PC-9 (cell line): ENCODE data around the gene TMEM270. TPM values are rescaled to one million over a fixed set of nuclear protein-coding genes. Genes with fewer than 3 reads are reported as not detected.

ENCODE experiments used
- BruUV-seq: library from RNA; stranded (reverse); fragments of 400-500 nt; replicated peaks from 2 replicates; lab custom pipeline; 2021; lab: Mats Ljungman, UMichigan
- CTCF ChIA-PET: fragments of 300-600 bp; sonication (Branson Sonifier 250); formaldehyde crosslinking; loops from one replicate; lab custom pipeline; 2022; ENCODE audit warnings: antibody characterized with exemption; lab: Charles Lee
- POLR2A ChIA-PET: fragments of 300-600 bp; sonication (Branson Sonifier 250); formaldehyde crosslinking; loops from one replicate; lab custom pipeline; 2022; ENCODE audit warnings: antibody characterized with exemption; ENCODE audit not compliant: unreplicated experiment; lab: Charles Lee
- DNase-seq, 2 experiments: peaks; one replicate each; pipeline versions ENCODE4 v3.0.0 to v3.0.0-alpha.2; 2015 to 2022; ENCODE audit warnings: mixed read lengths in 1 of 2
- H2AFZ ChIP-seq: fragments of 200-600 bp; sonication (generic); 2 replicates; pipeline ENCODE4 v1.8.1; 2017; ENCODE audit warnings: antibody characterized with exemption
- H3F3A ChIP-seq: fragments of 200-600 bp; sonication (generic); 2 replicates; pipeline ENCODE4 v1.8.1; 2017; ENCODE audit warnings: antibody characterized with exemption, mild to moderate bottlenecking, low read depth; ENCODE audit not compliant: insufficient read depth
- H3K27ac ChIP-seq: fragments of 200-600 bp; sonication (generic); 2 replicates; pipeline ENCODE4 v1.6.1; 2016; ENCODE audit warnings: mixed run types
- H3K27me3 ChIP-seq: fragments of 200-600 bp; sonication (generic); 2 replicates; pipeline ENCODE4 v1.6.1; 2016; ENCODE audit warnings: low read depth, mixed run types; ENCODE audit not compliant: insufficient read depth
- H3K36me3 ChIP-seq: fragments of 200-600 bp; sonication (generic); 2 replicates; pipeline ENCODE4 v1.6.1; 2016; ENCODE audit warnings: low read depth, mixed run types
- H3K4me1 ChIP-seq: fragments of 200-600 bp; sonication (generic); replicated peaks from 2 replicates; pipeline ENCODE4 v1.6.1; 2016; ENCODE audit warnings: mixed run types; ENCODE audit not compliant: insufficient read depth
- H3K4me2 ChIP-seq: fragments of 200-600 bp; sonication (generic); 2 replicates; pipeline ENCODE4 v1.6.1; 2017; ENCODE audit warnings: mixed run types
- H3K4me3 ChIP-seq: fragments of 200-600 bp; sonication (generic); 2 replicates; pipeline ENCODE4 v1.6.1; 2016; ENCODE audit warnings: mixed run types
- H3K79me2 ChIP-seq: fragments of 200-600 bp; sonication (generic); 2 replicates; pipeline ENCODE4 v1.6.1; 2017; ENCODE audit warnings: low read depth, mixed run types
- H3K9me2 ChIP-seq: fragments of 200-600 bp; sonication (generic); 2 replicates; pipeline ENCODE4 v1.8.1; 2017; ENCODE audit warnings: mild to moderate bottlenecking; ENCODE audit not compliant: insufficient read depth
- H3K9me3 ChIP-seq: fragments of 200-600 bp; sonication (generic); 2 replicates; pipeline ENCODE4 v1.8.1; 2016; ENCODE audit warnings: low read depth; ENCODE audit not compliant: insufficient read depth
- H4K20me1 ChIP-seq: fragments of 200-600 bp; sonication (generic); 2 replicates; pipeline ENCODE4 v1.8.1; 2017; ENCODE audit not compliant: insufficient read depth
- CTCF ChIP-seq: fragments of 200-600 bp; sonication (generic); conservative IDR thresholded peaks from 2 replicates; pipeline ENCODE4 v1.6.1; 2017; ENCODE audit warnings: mixed run types, antibody characterized with exemption, mild to moderate bottlenecking, moderate library complexity
- EZH2 ChIP-seq: fragments of 200-600 bp; sonication (generic); IDR thresholded peaks from 2 replicates; pipeline ENCODE4 v1.8.0; 2017; ENCODE audit warnings: antibody characterized with exemption, low read depth
- intact Hi-C: fragments of 100-400 bp; cut with micrococcal nuclease; formaldehyde crosslinking; loops from one replicate; pipeline ENCODE4 v1.10.0; 2022; ENCODE audit not compliant: unreplicated experiment
- total RNA-seq: library from RNA; stranded (reverse); gene quantifications from 2 replicates; pipeline ENCODE4 v1.2.3, GENCODE V29; 2021

TMEM270 gene
- total RNA-seq, 1 experiment from 2014 or later = 0.72 TPM

DNA sequence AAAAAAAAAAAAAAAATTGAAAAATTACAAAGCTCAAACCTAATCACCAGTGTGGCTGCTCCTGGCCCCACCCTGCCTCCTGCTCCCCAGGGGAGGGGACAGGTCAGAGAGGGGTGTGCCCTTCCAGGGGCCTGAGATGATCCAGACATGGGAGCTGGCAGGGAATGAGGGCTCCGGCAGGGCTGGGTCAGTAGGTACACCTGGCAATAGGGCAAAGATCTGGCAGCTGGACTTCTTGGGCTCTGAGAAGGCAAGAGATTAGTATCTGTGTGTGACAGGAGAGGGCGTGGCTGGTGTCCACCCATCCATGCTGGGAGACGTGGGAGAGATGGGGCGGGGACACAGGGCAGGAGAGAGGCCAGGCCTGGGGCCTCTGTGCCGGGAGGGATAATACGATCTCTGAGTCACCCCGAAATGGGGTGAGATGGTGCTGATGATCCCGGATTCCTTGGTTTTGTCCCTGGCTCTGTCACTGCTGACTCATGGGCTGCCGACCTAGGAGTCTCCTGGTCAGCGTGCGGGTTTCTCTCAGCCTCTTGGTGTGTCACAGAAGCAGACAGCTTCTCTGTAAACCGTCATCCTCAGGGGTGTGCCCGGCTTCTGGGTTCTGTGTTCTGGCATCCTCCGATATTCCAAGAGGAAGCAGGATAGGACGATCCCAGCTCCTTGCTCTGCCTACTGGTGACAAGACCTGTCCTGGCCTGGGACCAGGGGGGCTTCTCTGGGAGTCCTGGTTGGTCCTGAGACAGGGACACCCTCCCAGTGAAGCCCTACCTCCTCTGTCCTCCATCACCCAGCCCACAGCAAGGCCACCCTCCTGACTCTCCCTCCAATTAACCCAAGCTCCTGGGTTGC lies 38.4 kb upstream of the TMEM270 start:
- BruUV-seq = no TSS peak
- H3K9me2 ChIP-seq = no peaks in the 10 kb centered on the region
- H3K27ac ChIP-seq = peak overlapping the region; percentile 99

GRCh38 chr7:73823257-73823656 lies 37.7 kb upstream of the TMEM270 start:
- H3F3A ChIP-seq = peaks cover 46% of the 10 kb centered on the region
- H3K4me1 ChIP-seq = peaks cover 67% of the 10 kb centered on the region
- H3K27ac ChIP-seq = peak overlapping the region; percentile 99
- intact Hi-C loops = loop anchor here (10.0 kb wide), 1 partner anchor 238 kb away; no protein-coding TSS in a partner anchor
- no peaks in the 10 kb centered on the region for H3K36me3 ChIP-seq
- no peaks in the 10 kb centered on the region for H3K9me3 ChIP-seq
- ChIA-PET CTCF (interaction anchor here (0.7 to 1.2 kb wide), 2 partner anchors 26 to 38 kb away, joined by 4 read pairs; no protein-coding TSS in a partner anchor), POLR2A (interaction anchor here (0.6 to 2.1 kb wide), 6 partner anchors 10 to 84 kb away, joined by 3 to 46 read pairs (median 8); partner anchors contain the start of gene ABHD11)
- TF ChIP-seq EZH2 = no peak
- TF ChIP-seq CTCF = no peak
- no peaks in the 10 kb centered on the region for H3K9me2 ChIP-seq
- no peaks in the 10 kb centered on the region for H3K79me2 ChIP-seq
- TSS peak; percentile 81 for BruUV-seq
- H3K27me3 ChIP-seq = no peaks in the 10 kb centered on the region
- DNase-seq = no peak
- H3K4me2 ChIP-seq = peak overlapping the region; percentile 65
- no peaks in the 10 kb centered on the region for H4K20me1 ChIP-seq
- no peak overlapping the region for H2AFZ ChIP-seq
- H3K4me3 ChIP-seq = no peak overlapping the region

More for the DNA sequence above, 38.4 kb upstream of the TMEM270 start:
- no peak for TF ChIP-seq CTCF
- no peak for TF ChIP-seq EZH2
- H3K4me2 ChIP-seq = peak overlapping the region; percentile 65
- H3K79me2 ChIP-seq = no peaks in the 10 kb centered on the region
- H3K27me3 ChIP-seq = no peaks in the 10 kb centered on the region
- intact Hi-C loops = loop anchor here (1.0 to 10.0 kb wide), 6 partner anchors 8 to 238 kb away; partner anchors contain the start of genes CLDN3 and CLDN4
- no peaks in the 10 kb centered on the region for H4K20me1 ChIP-seq
- ChIA-PET CTCF (interaction anchor here (0.6 to 1.9 kb wide), 10 partner anchors 11 to 156 kb away, joined by 3 to 7 read pairs (median 4); no protein-coding TSS in a partner anchor), POLR2A (interaction anchor here (0.5 to 2.1 kb wide), 23 partner anchors 8 to 902 kb away, joined by 3 to 46 read pairs (median 6); partner anchors contain the start of genes ABHD11, CLDN4 and METTL27)
- H3K4me3 ChIP-seq = no peak overlapping the region
- H3F3A ChIP-seq = peaks cover 42% of the 10 kb centered on the region
- H2AFZ ChIP-seq = no peak overlapping the region
- peak; percentile 99 for DNase-seq
- H3K36me3 ChIP-seq = no peaks in the 10 kb centered on the region
- H3K4me1 ChIP-seq = peaks cover 62% of the 10 kb centered on the region
- H3K9me3 ChIP-seq = no peaks in the 10 kb centered on the region

- H3K9me2 ChIP-seq = no peaks in the 10 kb centered on the region
- peak overlapping the region; percentile 99 for H3K27ac ChIP-seq
- no peak overlapping the region for H3K4me3 ChIP-seq
- H3K4me1 ChIP-seq = peaks cover 75% of the 10 kb centered on the region
- H2AFZ ChIP-seq = no peak overlapping the region
- H4K20me1 ChIP-seq = no peaks in the 10 kb centered on the region
- no peaks in the 10 kb centered on the region for H3K36me3 ChIP-seq
- no TSS peak for BruUV-seq
- no peak for DNase-seq
- ChIA-PET CTCF (no interaction called here), POLR2A (interaction anchor here (0.6 to 2.1 kb wide), 4 partner anchors 9 to 302 kb away, joined by 3 to 41 read pairs (median 8); partner anchors contain the start of genes BAZ1B and TBL2)
- H3K4me2 ChIP-seq = peak overlapping the region; percentile 65
- no peaks in the 10 kb centered on the region for H3K27me3 ChIP-seq
- peaks cover 53% of the 10 kb centered on the region for H3F3A ChIP-seq
- intact Hi-C loops = loop anchor here (10.0 kb wide), 1 partner anchor 239 kb away; no protein-coding TSS in a partner anchor
- no peaks in the 10 kb centered on the region for H3K9me3 ChIP-seq
- TF ChIP-seq EZH2 (no peak), CTCF (no peak)
- peaks cover 5% of the 10 kb centered on the region for H3K79me2 ChIP-seq
Observed at GRCh38 chr7:73823873-73824592, 36.9 kb upstream of the TMEM270 start.
